Neuronal stem cell (in vitro differentiated cells): Measurements from ENCODE around the gene LYRM4.
A peak's percentile ranks its signal among the peaks of the same experiment; 100 is the strongest.

Source experiments
- DNase-seq: peaks from one replicate; pipeline ENCODE4 v3.0.0-alpha.2; 2013; ENCODE audit warnings: low spot score
- H2AFZ ChIP-seq: one replicate; pipeline ENCODE4 v1.6.1; 2013; ENCODE audit warnings: mild to moderate bottlenecking, low read length, inconsistent platforms
- H2AK5ac ChIP-seq: 2 replicates; pipeline ENCODE4 v1.6.1; 2013; ENCODE audit warnings: low read depth, mild to moderate bottlenecking, inconsistent platforms, low read length, moderate library complexity, mixed read lengths
- H2BK120ac ChIP-seq: 2 replicates; pipeline ENCODE4 v1.6.1; 2013; ENCODE audit warnings: low read depth, mild to moderate bottlenecking, inconsistent platforms, low read length, moderate library complexity, mixed read lengths
- H2BK12ac ChIP-seq: one replicate; pipeline ENCODE4 v1.6.1; 2013; ENCODE audit warnings: low read length, inconsistent platforms
- H2BK15ac ChIP-seq: 2 replicates; pipeline ENCODE4 v1.6.1; 2013; ENCODE audit warnings: mild to moderate bottlenecking, low read length, inconsistent platforms, mixed read lengths
- H2BK5ac ChIP-seq: one replicate; pipeline ENCODE4 v1.6.1; 2013; ENCODE audit warnings: inconsistent platforms, mild to moderate bottlenecking, low read length, moderate library complexity
- H3K14ac ChIP-seq: one replicate; pipeline ENCODE4 v1.6.1; 2013; ENCODE audit warnings: low read length, inconsistent platforms
- H3K18ac ChIP-seq: 2 replicates; pipeline ENCODE4 v1.6.1; 2013; ENCODE audit warnings: low read length, inconsistent platforms
- H3K23ac ChIP-seq: 2 replicates; pipeline ENCODE4 v1.6.1; 2013; ENCODE audit warnings: low read depth, mild to moderate bottlenecking, mixed read lengths, low read length, inconsistent platforms; ENCODE audit not compliant: poor library complexity
- H3K27ac ChIP-seq: replicated peaks from 3 replicates; pipeline ENCODE4 v1.5.1; 2013; ENCODE audit warnings: low read length, inconsistent platforms
- H3K27me3 ChIP-seq, 3 experiments: 2 replicates each; pipeline ENCODE4 v1.6.1; 2013; ENCODE audit warnings: low read length in 3 of 3, mild to moderate bottlenecking in 2 of 3, inconsistent platforms in 1 of 3, low read depth in 1 of 3, mixed read lengths in 1 of 3, moderate library complexity in 1 of 3; ENCODE audit not compliant: control insufficient read depth in 3 of 3, insufficient read depth in 3 of 3
- H3K36me3 ChIP-seq, 2 donors: replicated peaks in 1 of 2; 2 replicates each; pipeline ENCODE4 v1.6.1; 2013; ENCODE audit warnings: low read length in 2 of 2; ENCODE audit not compliant: control insufficient read depth in 2 of 2, insufficient read depth in 2 of 2
- H3K4ac ChIP-seq: 2 replicates; pipeline ENCODE4 v1.6.1; 2013; ENCODE audit warnings: inconsistent platforms, mild to moderate bottlenecking, low read length, moderate library complexity
- H3K4me1 ChIP-seq, 2 donors: 1 replicate in 1 of 2; 2 replicates in 1 of 2; pipeline ENCODE4 v1.6.1; 2013; ENCODE audit warnings: low read length in 2 of 2, low read depth in 1 of 2; ENCODE audit not compliant: control insufficient read depth in 2 of 2, insufficient read depth in 1 of 2
- H3K4me2 ChIP-seq: one replicate; pipeline ENCODE4 v1.6.1; 2013; ENCODE audit warnings: mild to moderate bottlenecking, low read length, inconsistent platforms; ENCODE audit not compliant: insufficient read depth, poor library complexity, severe bottlenecking
- H3K4me3 ChIP-seq, 2 donors: 2 replicates each; pipeline ENCODE4 v1.5.1; 2013; ENCODE audit warnings: low read length in 2 of 2, mild to moderate bottlenecking in 2 of 2, inconsistent platforms in 1 of 2, moderate library complexity in 1 of 2
- H3K79me1 ChIP-seq: one replicate; pipeline ENCODE4 v1.6.1; 2013; ENCODE audit warnings: low read depth, mild to moderate bottlenecking, inconsistent platforms, low read length, moderate library complexity
- H3K9ac ChIP-seq: one replicate; pipeline ENCODE4 v1.6.1; 2013; ENCODE audit warnings: mild to moderate bottlenecking, low read depth, low read length, inconsistent platforms; ENCODE audit not compliant: poor library complexity
- H3K9me3 ChIP-seq, 2 donors: replicated peaks in 1 of 2; 2 replicates each; pipeline versions ENCODE3 to v1.6.1; 2013; ENCODE audit warnings: low read length in 2 of 2, mild to moderate bottlenecking in 2 of 2, inconsistent platforms in 1 of 2, low read depth in 1 of 2, mixed read lengths in 1 of 2, moderate library complexity in 1 of 2; ENCODE audit not compliant: control insufficient read depth in 2 of 2, insufficient read depth in 1 of 2
- H4K8ac ChIP-seq: one replicate; pipeline ENCODE4 v1.6.1; 2013; ENCODE audit warnings: low read depth, mild to moderate bottlenecking, inconsistent platforms, low read length, moderate library complexity
- H4K91ac ChIP-seq: one replicate; pipeline ENCODE4 v1.6.1; 2013; ENCODE audit warnings: low read length, low read depth, mild to moderate bottlenecking, inconsistent platforms; ENCODE audit not compliant: poor library complexity
- WGBS, 2 donors: extraction: QIAGEN DNeasy Blood & Tissue Kit; methylation state at CpG; one replicate each; pipeline ENCODE4 v1.1.7; 2013; ENCODE audit warnings: missing lambda C conversion rate in 2 of 2, mixed read lengths in 1 of 2; ENCODE audit not compliant: insufficient read length in 2 of 2, insufficient replicate concordance in 1 of 2; ENCODE audit errors: extremely low coverage in 2 of 2; 5-methylcytosine and 5-hydroxymethylcytosine counted together

The LYRM4 gene

GRCh38 chr6:5084781-5085647, 175.7 kb downstream of the LYRM4 start, which contains the start of gene PPP1R3G:
Gene PPP1R3G (plus strand): TSS chr6:5085341. CDS start chr6:5085486, 145 bp downstream.
- peaks cover 0 to 9% of the 10 kb centered on the region in 2 donors for H3K4me1 ChIP-seq
- H3K14ac ChIP-seq = peak within 1 kb of the TSS; percentile 94
- H2BK120ac ChIP-seq = no peak within 1 kb of the TSS
- H3K27me3 ChIP-seq = peaks cover 35 to 49% (median 47%) of the 10 kb centered on the region in 3 experiments
- H2BK12ac ChIP-seq = peak within 1 kb of the TSS; percentile 16
- peak within 1 kb of the TSS; percentile 85 for H3K18ac ChIP-seq
- peak within 1 kb of the TSS; percentile 81 for H3K9ac ChIP-seq
- H4K91ac ChIP-seq = no peak within 1 kb of the TSS
- no peak within 1 kb of the TSS for H3K4ac ChIP-seq
- H3K27ac ChIP-seq = no peak within 1 kb of the TSS
- peak; percentile 31 for DNase-seq
- H3K23ac ChIP-seq = peak within 1 kb of the TSS; percentile 94
- H2AFZ ChIP-seq = peak within 1 kb of the TSS; percentile 99
- H4K8ac ChIP-seq = no peak within 1 kb of the TSS
- H3K4me3 ChIP-seq = peak within 1 kb of the TSS; percentile 54 to 78
- H3K36me3 ChIP-seq = no peaks in the 10 kb centered on the region
- H2BK5ac ChIP-seq = no peak within 1 kb of the TSS
- peak within 1 kb of the TSS; percentile 2 for H2BK15ac ChIP-seq
- peak within 1 kb of the TSS; percentile 46 for H2AK5ac ChIP-seq
- H3K4me2 ChIP-seq = peak within 1 kb of the TSS; percentile 97
- peaks cover 0 to 5% of the 10 kb centered on the region in 2 donors for H3K9me3 ChIP-seq
- H3K79me1 ChIP-seq = no peaks in the 10 kb centered on the region
- WGBS, 2 donors = no CpG with 5 or more reads among the region's 83 CpGs

GRCh38 chr6:5084360-5084780, 176.4 kb downstream of the LYRM4 start:
- peak overlapping the region; percentile 97 for H3K4me2 ChIP-seq
- peak; percentile 6 for DNase-seq
- peak overlapping the region; percentile 54 to 78 for H3K4me3 ChIP-seq
- peaks cover 0 to 9% of the 10 kb centered on the region in 2 donors for H3K4me1 ChIP-seq
- peaks cover 0 to 5% of the 10 kb centered on the region in 2 donors for H3K9me3 ChIP-seq
- peak overlapping the region; percentile 65 for H3K18ac ChIP-seq
- peak overlapping the region; percentile 28 for H3K14ac ChIP-seq
- no peak overlapping the region for H4K8ac ChIP-seq
- no peak overlapping the region for H2BK120ac ChIP-seq
- H3K27ac ChIP-seq = no peak overlapping the region
- no peaks in the 10 kb centered on the region for H3K36me3 ChIP-seq
- H2AFZ ChIP-seq = peak overlapping the region; percentile 99
- no peak overlapping the region for H2BK5ac ChIP-seq
- peak overlapping the region; percentile 94 for H3K23ac ChIP-seq
- H3K27me3 ChIP-seq = peaks cover 35 to 49% (median 47%) of the 10 kb centered on the region in 3 experiments
- H2BK12ac ChIP-seq = no peak overlapping the region
- H2AK5ac ChIP-seq = no peak overlapping the region
- no peak overlapping the region for H3K4ac ChIP-seq
- H2BK15ac ChIP-seq = no peak overlapping the region
- no peak overlapping the region for H4K91ac ChIP-seq
- no CpG with 5 or more reads among the region's 57 CpGs for WGBS, 2 donors
- no peaks in the 10 kb centered on the region for H3K79me1 ChIP-seq
- peak overlapping the region; percentile 16 for H3K9ac ChIP-seq

- H3K4me1 ChIP-seq = peaks cover 0 to 9% of the 10 kb centered on the region in 2 donors
- H2BK12ac ChIP-seq = no peak overlapping the region
- WGBS, 2 donors = no CpG with 5 or more reads among the region's 18 CpGs
- peak overlapping the region; percentile 16 for H3K9ac ChIP-seq
- peaks cover 35 to 49% (median 47%) of the 10 kb centered on the region in 3 experiments for H3K27me3 ChIP-seq
- no peak overlapping the region for H3K14ac ChIP-seq
- no peak overlapping the region for H2BK5ac ChIP-seq
- peak overlapping the region; percentile 54 to 78 for H3K4me3 ChIP-seq
- H4K91ac ChIP-seq = no peak overlapping the region
- H3K4ac ChIP-seq = no peak overlapping the region
- DNase-seq = no peak
- peaks cover 0 to 5% of the 10 kb centered on the region in 2 donors for H3K9me3 ChIP-seq
- no peaks in the 10 kb centered on the region for H3K36me3 ChIP-seq
- H3K23ac ChIP-seq = peak overlapping the region; percentile 94
- H3K27ac ChIP-seq = no peak overlapping the region
- no peak overlapping the region for H2BK15ac ChIP-seq
- no peaks in the 10 kb centered on the region for H3K79me1 ChIP-seq
- peak overlapping the region; percentile 65 for H3K18ac ChIP-seq
- no peak overlapping the region for H2BK120ac ChIP-seq
- H2AFZ ChIP-seq = peak overlapping the region; percentile 99
- H4K8ac ChIP-seq = no peak overlapping the region
- H2AK5ac ChIP-seq = no peak overlapping the region
- H3K4me2 ChIP-seq = peak overlapping the region; percentile 97
Measured at GRCh38 chr6:5083813-5084359, 176.9 kb downstream of the LYRM4 start.

GRCh38 chr6:5083307-5083583, 177.5 kb downstream of the LYRM4 start:
- no peak overlapping the region for H3K14ac ChIP-seq
- H4K8ac ChIP-seq = no peak overlapping the region
- H2AFZ ChIP-seq = no peak overlapping the region
- H3K79me1 ChIP-seq = no peaks in the 10 kb centered on the region
- H3K18ac ChIP-seq = no peak overlapping the region
- H3K9ac ChIP-seq = no peak overlapping the region
- no peak overlapping the region for H3K4me3 ChIP-seq
- H3K4me2 ChIP-seq = no peak overlapping the region
- H3K4me1 ChIP-seq = peaks cover 0 to 9% of the 10 kb centered on the region in 2 donors
- no peak for DNase-seq
- no peak overlapping the region for H2AK5ac ChIP-seq
- peaks cover 35 to 49% (median 47%) of the 10 kb centered on the region in 3 experiments for H3K27me3 ChIP-seq
- no peak overlapping the region for H2BK15ac ChIP-seq
- H3K4ac ChIP-seq = no peak overlapping the region
- no peak overlapping the region for H2BK120ac ChIP-seq
- H3K36me3 ChIP-seq = no peaks in the 10 kb centered on the region
- H4K91ac ChIP-seq = no peak overlapping the region
- no peak overlapping the region for H2BK12ac ChIP-seq
- H3K23ac ChIP-seq = no peak overlapping the region
- H3K27ac ChIP-seq = no peak overlapping the region
- peaks cover 0 to 5% of the 10 kb centered on the region in 2 donors for H3K9me3 ChIP-seq
- no CpG with 5 or more reads among the region's 4 CpGs for WGBS, 2 donors
- H2BK5ac ChIP-seq = no peak overlapping the region
